Measurements from ENCODE around the gene RANBP3. TPM values are rescaled to one million over a fixed set of nuclear protein-coding genes. Genes with fewer than 3 reads are reported as not detected.
"Not testable (repeated sequence)": the region's sequence is repeated elsewhere in the genome, so short reads cannot be mapped to it uniquely, and the experiment has no call there.

The RANBP3 gene
- total RNA-seq, 2 donors from 2014 or later = 48.3 to 55.4 TPM

- DNase-seq (ENCODE audit: low spot score) = no peak
- intact Hi-C loops (cut with DNase I) = no loop called here
These were observed 5.6 kb downstream of the RANBP3 start for GRCh38 chr19:5972355-5972731.

- intact Hi-C loops (cut with DNase I) = no loop called here
- no peak for DNase-seq (ENCODE audit: low spot score)
These were observed 6.1 kb downstream of the RANBP3 start for GRCh38 chr19:5971714-5972354.

GRCh38 chr19:5969476-5969875 lies 8.5 kb downstream of the RANBP3 start:
- intact Hi-C loops (cut with DNase I) = no loop called here
- DNase-seq (ENCODE audit: low spot score) = no peak

DNA sequence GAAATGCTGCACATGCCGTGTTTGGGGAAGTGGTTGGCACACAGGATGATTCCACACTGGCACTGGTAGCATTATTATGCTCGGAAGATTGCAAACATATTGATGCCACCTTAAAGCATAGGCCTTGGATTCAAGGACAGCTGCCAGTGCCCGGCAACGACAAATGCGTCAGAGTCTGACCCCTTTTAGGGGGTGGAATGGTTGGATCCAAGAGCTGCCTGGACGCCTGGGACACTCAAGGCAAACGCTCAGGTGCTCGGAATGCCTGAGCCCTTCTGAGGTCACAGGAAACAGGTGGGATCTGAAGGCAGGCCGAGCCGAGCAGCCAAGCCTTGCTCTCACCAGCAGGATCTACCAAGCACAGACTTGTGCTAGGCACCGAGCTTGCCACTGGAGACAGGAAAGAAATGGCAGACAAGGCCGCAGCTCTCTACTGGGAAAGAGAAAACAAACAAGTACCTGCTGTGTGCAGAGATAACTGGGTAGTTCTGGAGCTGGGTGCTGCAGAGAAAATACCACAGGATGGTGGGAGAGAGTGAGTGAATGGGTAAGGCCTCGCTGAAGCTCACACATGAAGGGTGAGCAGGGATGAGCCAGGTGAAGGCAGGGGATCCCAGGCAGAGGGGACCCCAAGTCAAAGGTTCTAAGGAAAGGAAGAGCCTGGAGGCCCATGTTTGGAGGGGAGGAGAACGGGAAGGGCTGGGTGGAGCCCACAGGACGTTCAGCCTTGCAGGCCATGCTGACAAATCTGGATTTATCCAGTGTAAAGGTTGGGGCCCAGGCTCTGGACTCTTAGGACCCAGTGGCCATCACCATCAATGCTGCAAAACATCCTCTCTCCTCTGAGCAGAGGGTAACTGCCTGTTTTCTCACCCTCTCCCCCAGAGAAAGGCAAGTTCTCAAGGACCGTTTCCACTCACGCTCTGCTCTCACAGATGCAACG lies 9.2 kb downstream of the RANBP3 start:
- intact Hi-C loops (cut with DNase I) = no loop called here
- no peak for DNase-seq (ENCODE audit: low spot score)

- intact Hi-C loops (cut with DNase I) = no loop called here
- peak; percentile 78 for DNase-seq (ENCODE audit: low spot score)
These were observed 9.9 kb downstream of the RANBP3 start for GRCh38 chr19:5967994-5968430.

GRCh38 chr19:5967571-5967970 lies 10.4 kb downstream of the RANBP3 start:
- intact Hi-C loops (cut with DNase I) = no loop called here
- no peak for DNase-seq (ENCODE audit: low spot score)

GRCh38 chr19:5966941-5967340 lies 11.0 kb downstream of the RANBP3 start:
- intact Hi-C loops (cut with DNase I) = no loop called here
- no peak for DNase-seq (ENCODE audit: low spot score)

DNA sequence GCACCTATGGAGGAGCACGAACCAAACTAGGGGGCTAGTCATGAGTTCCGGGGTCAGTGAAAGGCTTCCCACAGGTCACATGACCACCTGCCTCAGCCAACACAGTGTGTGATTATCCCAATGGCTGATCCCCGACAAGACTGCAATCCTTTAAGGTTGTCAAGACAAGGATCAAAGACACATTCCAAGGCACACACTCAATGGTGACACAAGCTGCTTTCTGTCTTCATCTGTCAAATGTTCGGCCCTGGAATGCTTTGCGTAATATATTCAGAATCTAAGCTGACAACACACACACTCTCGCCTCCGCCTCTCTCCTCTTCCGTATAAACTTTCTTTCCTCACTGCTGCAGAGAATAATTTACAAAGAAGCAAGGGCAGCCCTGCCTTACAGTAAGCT lies 11.7 kb downstream of the RANBP3 start:
- DNase-seq (ENCODE audit: low spot score) = no peak
- intact Hi-C loops (cut with DNase I) = no loop called here

DNA sequence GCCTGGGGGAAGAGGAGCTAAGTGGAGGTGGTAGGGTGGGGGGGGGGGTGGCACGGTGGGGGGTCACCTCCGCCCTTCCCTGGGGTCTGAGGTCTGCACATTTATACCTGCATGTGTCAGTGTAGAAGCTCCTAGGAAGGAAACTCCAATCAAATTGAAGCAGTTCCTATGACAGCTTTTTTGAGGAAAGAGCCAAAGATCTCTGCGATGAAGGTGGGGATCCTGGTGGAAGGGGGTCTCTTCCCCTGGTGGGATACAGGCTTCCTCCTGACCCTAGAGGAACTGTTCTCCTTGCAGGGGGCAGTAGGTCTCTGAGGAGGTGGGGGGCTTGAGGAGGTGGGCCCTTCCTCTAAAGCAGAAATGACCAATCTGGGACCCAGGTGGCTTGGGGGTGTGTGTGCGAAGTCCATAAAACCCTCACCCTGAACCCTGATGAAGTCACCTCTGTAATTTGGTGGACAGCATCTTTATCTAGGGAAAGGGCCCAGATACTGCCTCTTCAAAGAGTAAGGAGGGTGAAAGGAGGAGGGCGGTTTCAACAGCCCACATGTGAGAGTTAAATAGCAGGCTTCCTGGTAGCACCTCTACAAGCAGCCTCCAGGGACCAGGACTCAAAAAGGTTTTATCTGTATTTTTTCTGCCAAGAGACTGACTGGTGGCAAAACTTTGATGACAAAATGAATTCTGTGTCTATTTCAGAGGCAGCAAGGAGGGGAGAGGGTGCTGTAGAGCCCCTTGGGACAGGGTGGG lies 12.9 kb downstream of the RANBP3 start:
- no peak for DNase-seq (ENCODE audit: low spot score)
- intact Hi-C loops (cut with DNase I) = no loop called here

DNA sequence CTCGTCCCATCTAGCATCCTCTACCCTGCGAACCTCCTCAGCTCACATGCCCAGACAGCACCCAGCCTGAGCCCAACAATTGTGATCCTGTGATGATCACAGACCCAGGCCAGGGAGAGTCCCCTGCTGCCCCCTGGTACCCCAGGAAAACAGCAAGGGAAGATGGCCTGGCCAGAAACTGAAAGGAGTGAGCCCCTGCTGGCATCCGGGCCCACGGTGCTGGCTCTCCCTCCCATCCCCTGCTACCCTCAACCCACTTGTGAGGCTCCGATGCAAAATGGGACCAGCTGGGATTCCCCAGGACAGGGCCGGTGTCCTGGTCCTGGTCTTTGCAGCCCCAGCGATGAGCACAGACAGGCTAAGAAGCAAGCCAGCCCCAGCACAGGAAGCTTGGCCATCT lies 14.1 kb downstream of the RANBP3 start:
- intact Hi-C loops (cut with DNase I) = no loop called here
- DNase-seq (ENCODE audit: low spot score) = no peak

DNA sequence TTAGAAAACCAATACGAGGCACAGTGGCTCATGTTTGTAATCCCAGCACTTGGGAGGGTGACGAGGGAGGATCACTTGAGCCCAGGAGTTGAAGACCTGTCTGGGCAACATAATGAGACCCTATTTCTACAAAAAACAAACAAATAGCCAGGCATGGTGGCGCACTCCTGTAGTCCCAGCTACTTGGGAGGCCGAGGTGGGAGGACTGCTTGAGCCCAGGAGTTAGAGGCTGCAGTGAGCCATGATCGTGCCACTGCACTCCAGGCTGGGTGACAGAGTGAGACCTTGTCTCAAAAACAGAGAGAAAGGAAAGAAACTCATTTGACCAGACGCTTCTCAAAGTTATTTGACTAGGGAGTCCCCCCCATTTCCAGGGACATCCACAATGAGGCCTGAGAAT lies 14.7 kb downstream of the RANBP3 start:
- intact Hi-C loops (cut with DNase I); DNase-seq (ENCODE audit: low spot score): not testable (repeated sequence)

DNA sequence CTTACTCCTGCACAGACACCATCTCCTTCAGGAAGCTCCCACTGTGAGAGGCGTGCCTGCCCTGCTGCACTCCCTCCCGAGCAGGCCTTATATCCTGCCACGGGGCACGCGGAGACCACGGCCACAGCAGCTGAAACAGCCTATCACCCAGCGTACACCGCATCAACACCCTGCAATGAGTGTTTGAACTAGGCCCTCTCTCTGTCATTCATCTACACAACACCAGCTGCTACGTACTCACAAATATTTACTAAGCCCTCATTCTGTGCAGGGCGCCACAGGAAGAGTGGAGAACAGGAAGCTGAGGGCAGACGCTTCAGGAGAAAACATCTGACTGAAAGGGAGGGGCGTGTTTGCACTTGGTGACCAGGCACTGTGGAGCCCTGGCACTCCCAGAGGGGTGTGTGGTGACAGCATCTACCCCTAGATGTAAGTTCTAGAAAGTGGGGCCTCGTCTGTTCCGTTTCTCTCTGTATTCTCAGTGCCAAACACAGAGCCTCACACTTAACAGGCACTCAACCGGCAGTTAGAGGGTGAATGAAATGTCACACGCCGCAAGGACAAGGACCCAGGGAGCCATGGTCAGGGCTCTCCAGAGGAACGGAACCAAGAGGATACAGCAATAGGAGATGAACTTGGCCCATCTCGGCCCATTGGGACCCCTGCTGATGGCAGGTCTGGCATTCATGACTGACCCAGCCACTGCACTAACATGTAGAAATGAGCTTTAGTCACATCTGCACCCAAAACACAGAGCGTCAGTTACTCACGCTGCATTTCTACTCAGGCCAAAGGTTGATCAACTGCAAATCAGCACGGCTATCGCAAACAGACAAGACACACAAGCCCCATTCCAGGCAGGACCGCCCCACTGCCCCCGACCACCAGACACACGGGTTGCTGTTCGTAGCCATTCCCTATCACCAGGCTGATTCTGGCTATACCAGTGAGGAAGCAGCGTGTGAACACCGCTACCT lies 15.7 kb downstream of the RANBP3 start:
- no peak for DNase-seq (ENCODE audit: low spot score)
- intact Hi-C loops (cut with DNase I) = no loop called here

- intact Hi-C loops (cut with DNase I); DNase-seq (ENCODE audit: low spot score): not testable (repeated sequence)
These were observed 16.3 kb downstream of the RANBP3 start for GRCh38 chr19:5961641-5961968.

- no peak for DNase-seq (ENCODE audit: low spot score)
- intact Hi-C loops (cut with DNase I) = no loop called here
These were observed 17.6 kb downstream of the RANBP3 start for GRCh38 chr19:5960005-5961001.

DNA sequence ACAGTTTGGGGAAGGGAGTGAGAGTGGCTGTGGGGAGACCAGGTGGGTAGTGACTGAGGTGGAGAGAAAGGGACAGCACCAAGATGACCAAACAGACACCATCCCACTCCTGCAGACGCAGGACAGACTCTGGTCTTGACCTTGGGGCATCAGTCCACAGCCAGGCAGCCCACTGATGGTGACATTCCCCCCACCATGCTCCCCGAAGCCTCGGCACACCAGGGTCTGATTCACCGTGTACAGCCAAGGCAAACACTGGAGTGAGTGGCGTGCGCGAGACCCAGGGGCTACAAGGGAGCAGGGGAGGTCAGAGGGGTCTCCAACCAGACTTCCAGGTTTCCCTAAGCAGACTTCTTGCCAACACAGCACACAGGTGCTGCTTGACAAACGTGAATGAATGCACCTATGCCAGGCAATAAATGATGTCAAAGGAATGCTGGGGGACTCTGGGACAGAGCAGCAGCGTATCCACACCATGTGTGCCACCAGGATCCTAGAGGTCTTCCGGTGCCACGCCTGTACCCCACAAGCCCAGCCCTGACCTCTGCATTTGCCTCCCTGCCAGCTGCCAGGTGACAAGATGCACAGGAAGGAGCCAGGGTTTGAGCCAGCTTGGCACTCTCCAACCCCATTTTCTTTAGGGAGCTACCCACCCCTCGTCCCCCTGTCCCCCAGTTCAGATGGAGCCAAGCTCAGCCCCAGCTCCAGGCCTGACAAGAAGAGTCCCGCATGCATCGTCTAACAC lies 18.5 kb downstream of the RANBP3 start:
- intact Hi-C loops (cut with DNase I) = no loop called here
- DNase-seq (ENCODE audit: low spot score) = no peak

DNA sequence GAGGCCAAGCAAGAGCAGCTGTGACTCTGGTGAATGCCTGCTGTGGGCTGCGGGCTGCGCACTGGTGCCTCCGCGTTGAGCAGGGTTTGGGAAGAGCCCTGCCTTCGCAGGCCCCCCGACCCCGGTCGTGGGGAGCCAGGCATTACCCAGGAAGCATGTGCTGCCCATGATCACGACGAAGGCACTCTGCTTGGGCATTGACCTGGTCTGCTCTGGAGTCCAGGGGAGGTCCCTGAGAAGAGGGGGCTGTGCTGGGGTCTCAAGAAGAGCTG lies 19.2 kb downstream of the RANBP3 start:
- intact Hi-C loops (cut with DNase I) = no loop called here
- no peak for DNase-seq (ENCODE audit: low spot score)

DNA sequence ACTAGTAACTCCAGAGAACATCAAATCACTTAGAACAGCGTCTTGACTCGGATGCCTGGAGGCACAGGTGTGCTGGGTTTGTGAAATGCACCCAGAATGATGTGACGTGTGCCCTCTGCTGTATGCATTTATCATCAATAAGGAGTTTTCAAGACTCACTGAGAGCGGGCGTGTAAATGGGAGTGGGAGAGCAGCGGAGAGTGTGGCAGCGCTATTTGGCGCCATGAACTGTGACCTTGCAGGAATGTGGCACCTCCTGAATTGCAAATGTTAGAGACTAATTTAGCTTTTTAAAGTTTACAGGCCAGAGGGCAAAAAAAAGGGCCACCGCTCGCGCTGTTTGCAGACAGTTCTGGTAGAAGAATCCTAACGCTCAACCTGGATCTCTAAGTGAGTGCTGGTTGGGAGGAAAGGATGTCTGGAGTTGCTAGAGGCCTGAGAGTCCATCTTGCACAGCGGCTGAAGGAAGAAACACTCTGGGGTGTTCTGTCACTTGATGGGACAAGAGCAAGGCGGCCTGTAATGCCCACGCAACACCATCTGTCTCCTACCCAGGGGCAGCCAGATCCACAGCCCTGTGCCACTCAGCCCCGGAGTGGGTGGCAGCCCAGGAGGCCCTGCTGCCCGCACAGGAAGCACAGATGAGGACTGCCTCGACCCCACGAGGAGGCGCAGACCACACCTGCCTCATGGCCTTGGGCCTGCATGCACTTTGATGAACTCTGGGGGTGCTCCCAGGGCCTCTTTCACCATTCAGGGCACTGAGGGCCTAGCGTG lies 19.7 kb downstream of the RANBP3 start:
- DNase-seq (ENCODE audit: low spot score) = no peak
- intact Hi-C loops (cut with DNase I) = no loop called here
